GM10266 (cell line): ENCODE results near the gene GNB1.

ENCODE experiments used
- DNase-seq: peaks from one replicate; pipeline ENCODE4 v3.0.0; 2012; ENCODE audit errors: extremely low spot score
- TF ChIP-seq, protein P1 (sequence below): IDR thresholded peaks from 2 replicates; pipeline ENCODE4 v1.5.1; 2012; ENCODE audit warnings: mild to moderate bottlenecking, low read depth; ENCODE audit not compliant: control insufficient read depth, insufficient read depth; ENCODE audit errors: missing control alignments

Gene GNB1

DNA sequence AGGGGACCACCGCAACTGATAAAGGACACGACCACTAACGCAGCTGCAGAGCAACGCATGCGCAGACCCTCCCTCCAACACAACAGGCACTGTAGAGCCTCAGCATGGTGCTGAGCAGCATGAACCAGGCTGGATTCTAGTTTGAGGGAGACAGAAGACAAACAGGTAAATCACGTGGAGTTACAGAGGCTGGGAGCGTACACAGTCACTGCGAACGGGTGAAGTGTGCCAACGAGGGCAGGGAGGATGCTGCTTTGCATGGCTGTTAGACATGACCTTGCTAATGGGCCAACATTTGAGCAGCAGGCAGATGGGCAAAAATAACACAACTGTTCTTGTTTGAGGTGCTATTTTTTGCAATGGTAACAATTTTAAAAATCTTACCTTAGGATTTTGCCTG is 57.4 kb downstream of the GNB1 start:
- TF ChIP-seq, protein P1, sequence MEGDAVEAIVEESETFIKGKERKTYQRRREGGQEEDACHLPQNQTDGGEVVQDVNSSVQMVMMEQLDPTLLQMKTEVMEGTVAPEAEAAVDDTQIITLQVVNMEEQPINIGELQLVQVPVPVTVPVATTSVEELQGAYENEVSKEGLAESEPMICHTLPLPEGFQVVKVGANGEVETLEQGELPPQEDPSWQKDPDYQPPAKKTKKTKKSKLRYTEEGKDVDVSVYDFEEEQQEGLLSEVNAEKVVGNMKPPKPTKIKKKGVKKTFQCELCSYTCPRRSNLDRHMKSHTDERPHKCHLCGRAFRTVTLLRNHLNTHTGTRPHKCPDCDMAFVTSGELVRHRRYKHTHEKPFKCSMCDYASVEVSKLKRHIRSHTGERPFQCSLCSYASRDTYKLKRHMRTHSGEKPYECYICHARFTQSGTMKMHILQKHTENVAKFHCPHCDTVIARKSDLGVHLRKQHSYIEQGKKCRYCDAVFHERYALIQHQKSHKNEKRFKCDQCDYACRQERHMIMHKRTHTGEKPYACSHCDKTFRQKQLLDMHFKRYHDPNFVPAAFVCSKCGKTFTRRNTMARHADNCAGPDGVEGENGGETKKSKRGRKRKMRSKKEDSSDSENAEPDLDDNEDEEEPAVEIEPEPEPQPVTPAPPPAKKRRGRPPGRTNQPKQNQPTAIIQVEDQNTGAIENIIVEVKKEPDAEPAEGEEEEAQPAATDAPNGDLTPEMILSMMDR, result no peak
- DNase-seq, result no peak

DNA sequence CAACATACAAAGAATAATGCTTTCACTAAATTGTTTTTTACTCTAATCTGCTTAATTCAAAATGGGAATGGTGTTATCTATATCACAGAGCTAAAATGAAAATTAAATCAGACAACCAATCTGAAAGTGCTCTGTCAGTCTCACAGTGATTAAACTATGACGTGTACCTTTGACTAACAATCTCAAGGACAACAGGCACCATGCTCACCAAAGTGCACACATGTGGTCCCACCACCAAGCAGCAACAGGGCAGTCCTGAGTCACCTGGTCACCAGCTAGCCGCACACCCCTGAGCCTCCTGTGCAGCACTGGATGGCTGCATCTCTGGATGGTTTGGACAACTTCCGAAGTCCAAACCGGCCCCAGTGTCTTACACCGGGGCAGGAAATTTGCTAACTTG is 58.1 kb downstream of the GNB1 start:
- no peak for DNase-seq
- TF ChIP-seq, protein P1, result no peak

DNA sequence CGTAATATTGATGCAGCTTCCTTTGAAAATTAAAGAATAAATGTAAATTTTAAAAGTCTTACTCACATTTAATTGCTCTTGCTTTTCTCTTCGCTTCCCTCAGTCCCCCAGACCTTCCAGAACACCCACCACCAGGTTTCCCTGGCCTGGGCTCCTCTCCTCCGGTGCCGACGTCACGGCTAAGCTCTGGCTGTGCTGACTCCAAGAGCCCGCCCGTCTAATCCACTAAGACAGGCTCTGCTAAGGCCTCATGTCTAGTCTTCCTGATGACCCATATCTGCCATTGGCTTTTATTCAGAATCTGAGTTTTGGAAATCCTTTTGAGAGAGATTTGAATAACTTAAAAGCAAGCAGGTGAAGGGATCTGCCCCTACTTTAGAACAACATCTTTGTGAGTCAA is 58.7 kb downstream of the GNB1 start:
- DNase-seq, result no peak
- TF ChIP-seq, protein P1, result no peak

DNA sequence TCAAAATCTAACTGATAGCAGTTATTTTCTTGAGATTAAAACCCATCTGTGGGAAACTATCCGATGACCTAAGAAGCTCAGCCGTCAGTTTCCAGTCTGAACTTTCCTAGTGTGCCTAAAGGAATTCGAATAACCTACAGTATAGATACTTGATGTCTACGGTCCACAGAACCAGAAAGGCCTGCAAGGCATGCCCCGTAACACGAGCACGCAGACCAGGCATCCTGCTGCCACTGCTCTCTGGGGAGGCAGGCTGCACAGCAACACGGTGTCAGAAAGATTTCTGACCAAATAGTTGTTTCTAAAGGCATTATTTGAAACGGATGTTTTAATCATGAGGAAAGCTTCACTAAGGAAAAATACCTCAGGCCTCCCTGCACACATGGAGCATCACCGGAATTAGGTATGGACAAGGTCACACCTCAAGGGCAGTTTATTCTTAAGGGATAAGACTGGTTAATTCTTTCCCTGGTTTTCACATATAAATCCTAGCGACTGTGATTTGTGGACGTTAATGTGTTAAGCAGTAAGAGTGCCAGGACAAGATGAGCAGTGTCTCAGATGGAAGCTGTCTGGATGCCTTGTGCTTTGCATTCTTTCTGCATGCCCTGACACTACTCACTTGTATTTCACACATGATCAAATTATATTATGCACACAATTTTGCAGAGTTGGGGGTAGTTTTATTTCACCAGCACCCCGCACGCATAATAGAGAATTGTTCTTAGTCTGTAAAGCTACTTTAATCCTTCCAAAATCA is 63.6 kb downstream of the GNB1 start:
- TF ChIP-seq, protein P1, result no peak
- DNase-seq, result no peak

DNA sequence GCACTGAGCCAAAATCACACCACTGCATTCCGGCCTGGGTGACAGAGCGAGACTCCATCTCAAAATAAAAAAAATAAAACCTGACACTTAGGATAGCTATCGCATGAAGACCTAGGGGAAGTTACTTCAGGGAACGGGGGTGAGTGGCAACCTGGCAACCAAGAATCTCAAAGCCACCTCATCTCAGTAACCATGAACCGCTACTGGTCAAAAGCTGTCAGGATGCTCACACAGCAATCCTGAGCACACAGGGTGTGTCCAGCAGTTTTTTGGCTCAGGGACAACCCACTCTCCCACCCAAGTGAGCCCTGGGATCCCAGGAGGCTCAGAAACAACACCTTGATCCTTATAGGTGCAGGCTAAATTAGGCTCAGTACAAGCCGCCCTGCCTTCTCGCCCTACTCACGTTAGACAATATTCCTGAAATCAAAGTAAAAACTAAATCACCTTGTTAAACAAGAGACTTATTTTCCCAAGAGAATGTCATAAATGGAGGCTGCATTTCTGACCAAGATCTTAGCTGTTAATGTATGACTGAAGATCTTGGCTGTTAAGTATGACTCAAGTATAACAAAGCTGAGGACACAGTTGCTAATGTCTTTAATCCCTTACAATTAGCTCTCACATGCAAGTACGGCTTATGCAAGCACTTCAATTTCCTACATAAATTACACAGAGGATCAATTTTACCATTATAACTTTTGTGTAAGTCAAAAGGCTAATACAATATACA is 64.4 kb downstream of the GNB1 start:
- DNase-seq, result no peak

DNA sequence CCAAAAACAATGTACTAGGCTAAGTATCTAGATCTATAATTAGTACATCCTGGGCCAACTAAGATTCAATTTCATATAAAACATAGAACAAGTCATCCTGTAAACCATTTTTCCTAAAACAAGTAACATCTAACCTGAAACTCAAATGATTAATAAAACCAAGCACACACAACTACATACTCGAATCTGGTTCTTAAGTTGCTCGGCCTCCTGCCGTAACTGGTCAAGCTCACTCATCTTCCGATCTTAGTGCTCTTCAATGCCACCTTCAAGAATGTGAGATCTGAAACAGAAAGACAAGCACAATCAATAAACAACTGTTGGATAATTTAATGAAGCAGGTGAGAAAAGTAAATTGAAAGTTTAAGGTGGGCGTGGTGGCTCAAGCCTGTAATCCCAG is 65.7 kb downstream of the GNB1 start:
- no peak for DNase-seq
- TF ChIP-seq, protein P1, result no peak

More for the DNA sequence above, 64.4 kb downstream of the GNB1 start:
- TF ChIP-seq, protein P1, result no peak

DNA sequence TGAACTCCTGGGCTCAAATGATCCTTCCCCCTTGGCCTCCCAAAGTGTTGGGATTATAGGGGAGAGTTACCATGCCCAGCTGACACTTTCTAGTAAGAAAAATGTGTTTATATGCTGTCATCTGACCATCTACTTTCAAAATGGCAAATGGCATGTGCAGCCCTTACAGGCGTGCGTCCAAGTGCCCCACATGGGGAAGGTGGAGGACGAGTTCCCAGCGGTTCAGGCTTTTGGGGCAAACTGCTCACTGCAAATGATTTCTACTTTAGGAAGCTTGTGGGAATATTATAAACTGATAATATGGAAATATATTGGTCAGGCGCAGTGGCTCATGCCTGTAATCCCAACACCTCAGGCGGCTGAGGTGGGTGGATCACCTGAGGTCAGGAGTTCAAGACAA is 71.1 kb downstream of the GNB1 start:
- TF ChIP-seq, protein P1, result no peak
- DNase-seq, result no peak
